SK-N-SH (cell line): ENCODE data around the gene BCL11B.

Experiments
- CHD2 ChIP-seq: fragments of 150-350 bp; IDR thresholded peaks from 2 replicates; pipeline ENCODE4 v1.6.1; 2018; ENCODE audit warnings: low read length; ENCODE audit not compliant: partially characterized antibody
- EP300 ChIP-seq, 2 experiments: IDR thresholded peaks; 2 replicates each; pipeline versions ENCODE4 v1.4.0 to v1.6.1; 2012; ENCODE audit warnings: borderline replicate concordance in 1 of 2, low read depth in 1 of 2, low read length in 1 of 2
- POLR2AphosphoS5 ChIP-seq: IDR thresholded peaks from 2 replicates; pipeline ENCODE4 v1.6.1; 2012; ENCODE audit warnings: low read depth, low read length
- RAD21 ChIP-seq: IDR thresholded peaks from 2 replicates; pipeline ENCODE4 v1.6.1; 2012; ENCODE audit warnings: mild to moderate bottlenecking, low read length
- SIN3A ChIP-seq: IDR thresholded peaks from 2 replicates; pipeline ENCODE4 v1.6.1; 2012; ENCODE audit warnings: low read depth, mild to moderate bottlenecking, low read length, moderate library complexity, borderline replicate concordance
- SMC3 ChIP-seq: IDR thresholded peaks from 2 replicates; pipeline ENCODE4 v1.6.1; 2012; ENCODE audit warnings: low read depth, low read length, improper control_type of control experiment
- TEAD4 ChIP-seq: IDR thresholded peaks from 2 replicates; pipeline ENCODE4 v1.4.0; 2012; ENCODE audit warnings: mild to moderate bottlenecking, borderline replicate concordance; ENCODE audit not compliant: insufficient read depth
- TF ChIP-seq, protein P1 (sequence below): IDR thresholded peaks from 2 replicates; pipeline ENCODE4 v1.4.0; 2012; ENCODE audit warnings: low read depth, borderline replicate concordance
- TF ChIP-seq, protein P2 (sequence below): fragments of 200-600 bp; sonication (generic); IDR thresholded peaks from 2 replicates; pipeline ENCODE4 v1.6.1; 2017; ENCODE audit warnings: antibody characterized with exemption, mild to moderate bottlenecking, moderate library complexity

DNA sequence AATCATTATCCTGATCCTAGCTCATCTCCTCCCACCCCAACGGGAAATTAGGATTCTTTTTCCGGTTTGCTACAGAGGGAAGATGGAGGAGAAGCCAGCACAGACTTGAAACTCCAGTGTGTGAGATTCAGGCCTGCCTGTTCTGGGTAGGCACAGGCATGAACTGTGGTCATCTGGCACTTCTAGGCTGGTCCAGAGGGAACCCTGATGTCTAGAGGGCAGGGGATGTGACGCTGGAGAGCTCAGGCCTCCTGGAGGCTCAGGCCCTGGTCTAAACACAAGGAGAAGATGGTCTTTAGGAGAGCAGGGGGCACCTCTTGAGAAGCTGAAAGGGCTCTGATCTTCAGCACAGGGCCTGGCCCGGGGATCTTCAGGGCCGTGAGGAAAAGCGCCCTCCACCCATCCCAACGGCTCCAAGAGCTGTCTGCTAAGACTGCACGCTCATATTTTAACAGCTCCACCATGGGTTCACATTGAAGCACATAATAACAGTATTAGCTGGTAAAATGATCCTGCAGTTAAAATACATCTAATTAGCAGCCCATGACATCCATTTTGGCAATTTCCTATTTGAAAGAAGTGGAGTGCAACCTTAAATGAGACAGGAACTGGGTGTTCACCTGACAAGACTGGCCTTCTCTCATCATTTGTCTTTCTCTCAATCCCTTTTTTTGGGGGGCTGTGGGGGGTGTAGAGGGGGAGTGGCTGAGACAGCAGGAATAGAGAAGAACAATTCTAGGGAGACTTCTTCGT is 35.4 kb downstream of the BCL11B start:
- TF ChIP-seq TEAD4 (no peak), EP300 (IDR thresholded peaks at IDR 0.05; ENCODE audit: borderline replicate concordance in 1 of 2, low read depth in 1 of 2, low read length in 1 of 2) (no peak), RAD21 (no peak), SIN3A (no peak), CHD2 (no peak), POLR2AphosphoS5 (no peak), SMC3 (no peak)
- TF ChIP-seq, protein P1, sequence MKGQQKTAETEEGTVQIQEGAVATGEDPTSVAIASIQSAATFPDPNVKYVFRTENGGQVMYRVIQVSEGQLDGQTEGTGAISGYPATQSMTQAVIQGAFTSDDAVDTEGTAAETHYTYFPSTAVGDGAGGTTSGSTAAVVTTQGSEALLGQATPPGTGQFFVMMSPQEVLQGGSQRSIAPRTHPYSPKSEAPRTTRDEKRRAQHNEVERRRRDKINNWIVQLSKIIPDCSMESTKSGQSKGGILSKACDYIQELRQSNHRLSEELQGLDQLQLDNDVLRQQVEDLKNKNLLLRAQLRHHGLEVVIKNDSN = no peak
- TF ChIP-seq, protein P2, sequence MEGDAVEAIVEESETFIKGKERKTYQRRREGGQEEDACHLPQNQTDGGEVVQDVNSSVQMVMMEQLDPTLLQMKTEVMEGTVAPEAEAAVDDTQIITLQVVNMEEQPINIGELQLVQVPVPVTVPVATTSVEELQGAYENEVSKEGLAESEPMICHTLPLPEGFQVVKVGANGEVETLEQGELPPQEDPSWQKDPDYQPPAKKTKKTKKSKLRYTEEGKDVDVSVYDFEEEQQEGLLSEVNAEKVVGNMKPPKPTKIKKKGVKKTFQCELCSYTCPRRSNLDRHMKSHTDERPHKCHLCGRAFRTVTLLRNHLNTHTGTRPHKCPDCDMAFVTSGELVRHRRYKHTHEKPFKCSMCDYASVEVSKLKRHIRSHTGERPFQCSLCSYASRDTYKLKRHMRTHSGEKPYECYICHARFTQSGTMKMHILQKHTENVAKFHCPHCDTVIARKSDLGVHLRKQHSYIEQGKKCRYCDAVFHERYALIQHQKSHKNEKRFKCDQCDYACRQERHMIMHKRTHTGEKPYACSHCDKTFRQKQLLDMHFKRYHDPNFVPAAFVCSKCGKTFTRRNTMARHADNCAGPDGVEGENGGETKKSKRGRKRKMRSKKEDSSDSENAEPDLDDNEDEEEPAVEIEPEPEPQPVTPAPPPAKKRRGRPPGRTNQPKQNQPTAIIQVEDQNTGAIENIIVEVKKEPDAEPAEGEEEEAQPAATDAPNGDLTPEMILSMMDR = no peak
